ENCODE measurements around the gene COX7A2. TPM values are rescaled to one million over a fixed set of nuclear protein-coding genes. Genes with fewer than 3 reads are reported as not detected.
A peak's percentile ranks its signal among the peaks of the same experiment; 100 is the strongest.

Gene COX7A2
- total RNA-seq, 4 donors from 2014 or later, result 166 to 413 (median 222) TPM

DNA sequence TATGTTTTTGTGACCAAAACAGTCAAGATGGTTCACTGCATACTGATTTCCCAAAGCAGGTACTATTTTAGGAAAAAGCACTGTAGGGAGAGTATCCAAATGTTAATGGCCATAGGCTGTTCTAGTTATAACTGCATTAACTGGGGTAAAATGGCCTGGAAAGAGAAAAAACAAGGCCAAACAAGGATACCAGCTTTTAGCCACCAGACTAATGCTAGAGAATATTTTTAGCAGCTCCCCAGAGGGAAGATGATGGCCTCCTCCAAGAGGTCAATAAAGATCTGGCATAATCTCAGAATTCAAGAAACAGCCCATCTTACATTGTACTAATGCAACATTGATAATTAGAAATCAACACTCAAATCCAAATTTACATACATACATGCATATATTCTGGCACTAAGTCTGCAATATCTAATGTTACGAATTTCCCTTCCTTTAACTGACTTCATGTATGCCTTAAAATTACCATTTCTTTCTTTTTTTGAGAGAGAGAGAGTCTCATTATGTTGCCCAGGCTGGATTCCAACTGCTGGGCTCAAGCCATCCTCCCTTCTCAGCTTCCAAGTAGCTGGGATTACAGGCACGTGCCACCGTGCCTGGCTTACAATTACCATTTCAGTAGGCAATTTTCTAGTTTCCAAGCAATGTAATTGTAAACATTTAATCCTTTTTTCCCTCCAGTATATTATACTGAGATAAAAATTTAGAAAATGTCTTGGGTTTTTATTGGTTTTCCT lies 9.3 kb downstream of the COX7A2 start:
- DNase-seq, result no peak

DNA sequence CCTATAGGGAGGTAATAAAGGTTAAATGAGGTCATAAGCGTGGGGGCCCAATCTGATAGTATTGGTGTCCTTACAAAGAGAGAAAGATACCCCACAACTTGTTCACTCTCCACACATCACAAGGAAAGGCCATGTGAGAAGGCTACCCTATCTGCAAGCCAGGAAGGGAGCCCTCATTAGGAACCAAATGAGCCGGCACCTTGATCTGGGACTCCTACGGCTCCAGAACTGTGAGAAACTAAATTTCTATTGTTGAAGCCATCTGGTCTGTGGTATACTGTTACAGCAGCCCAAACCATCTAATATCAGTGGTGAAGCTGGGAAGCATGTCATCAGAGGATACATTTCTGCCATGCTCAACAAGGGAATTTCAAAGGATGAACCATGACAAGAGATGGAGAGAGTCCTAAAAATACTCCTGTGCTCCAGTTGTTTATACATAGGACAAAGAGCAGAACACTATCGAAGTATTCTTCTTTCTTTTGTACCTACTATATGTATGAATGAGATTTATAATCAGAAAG lies 10.4 kb downstream of the COX7A2 start:
- DNase-seq (no peak), ATAC-seq (no peak)
- no peak for TF ChIP-seq CTCF (IDR thresholded peaks at IDR 0.05 in 4 of 5, conservative IDR thresholded peaks at IDR 0.05 in 1 of 5)
- no peak for TF ChIP-seq POLR2A (IDR thresholded peaks at IDR 0.05)
- H3K27ac ChIP-seq, result no peak overlapping the region
- peaks cover 0 to 22% of the 10 kb centered on the region in 2 donors for H3K36me3 ChIP-seq
- no peaks in the 10 kb centered on the region for H3K9me3 ChIP-seq
- peaks cover 15 to 17% of the 10 kb centered on the region in 2 donors for H3K4me1 ChIP-seq
- in situ Hi-C loops (cut with MboI; ENCODE audit: low sequenced_read_pairs in 4 of 4) (loop anchor here in 2 of 4 donors (25.0 kb wide), 1 partner anchor 1746 kb away; no protein-coding TSS in a partner anchor), intact Hi-C loops (cut with DNase I; ENCODE audit: low total_unique reads) (no loop called here)
- H3K4me3 ChIP-seq, result no peak overlapping the region
- no peaks in the 10 kb centered on the region for H3K27me3 ChIP-seq

More for the DNA sequence above, 9.3 kb downstream of the COX7A2 start:
- no peak overlapping the region for H3K27ac ChIP-seq
- no peak overlapping the region for H3K4me3 ChIP-seq
- peaks cover 0 to 29% of the 10 kb centered on the region in 2 donors for H3K36me3 ChIP-seq
- H3K27me3 ChIP-seq, result no peaks in the 10 kb centered on the region
- H3K9me3 ChIP-seq, result no peaks in the 10 kb centered on the region
- ATAC-seq, result no peak
- TF ChIP-seq POLR2A (IDR thresholded peaks at IDR 0.05) (no peak), CTCF (IDR thresholded peaks at IDR 0.05 in 4 of 5, conservative IDR thresholded peaks at IDR 0.05 in 1 of 5) (no peak)
- peaks cover 15 to 17% of the 10 kb centered on the region in 2 donors for H3K4me1 ChIP-seq
- intact Hi-C loops (cut with DNase I; ENCODE audit: low total_unique reads) (no loop called here), in situ Hi-C loops (cut with MboI; ENCODE audit: low sequenced_read_pairs in 4 of 4) (loop anchor here in 2 of 4 donors (25.0 kb wide), 1 partner anchor 1747 kb away; no protein-coding TSS in a partner anchor)

DNA sequence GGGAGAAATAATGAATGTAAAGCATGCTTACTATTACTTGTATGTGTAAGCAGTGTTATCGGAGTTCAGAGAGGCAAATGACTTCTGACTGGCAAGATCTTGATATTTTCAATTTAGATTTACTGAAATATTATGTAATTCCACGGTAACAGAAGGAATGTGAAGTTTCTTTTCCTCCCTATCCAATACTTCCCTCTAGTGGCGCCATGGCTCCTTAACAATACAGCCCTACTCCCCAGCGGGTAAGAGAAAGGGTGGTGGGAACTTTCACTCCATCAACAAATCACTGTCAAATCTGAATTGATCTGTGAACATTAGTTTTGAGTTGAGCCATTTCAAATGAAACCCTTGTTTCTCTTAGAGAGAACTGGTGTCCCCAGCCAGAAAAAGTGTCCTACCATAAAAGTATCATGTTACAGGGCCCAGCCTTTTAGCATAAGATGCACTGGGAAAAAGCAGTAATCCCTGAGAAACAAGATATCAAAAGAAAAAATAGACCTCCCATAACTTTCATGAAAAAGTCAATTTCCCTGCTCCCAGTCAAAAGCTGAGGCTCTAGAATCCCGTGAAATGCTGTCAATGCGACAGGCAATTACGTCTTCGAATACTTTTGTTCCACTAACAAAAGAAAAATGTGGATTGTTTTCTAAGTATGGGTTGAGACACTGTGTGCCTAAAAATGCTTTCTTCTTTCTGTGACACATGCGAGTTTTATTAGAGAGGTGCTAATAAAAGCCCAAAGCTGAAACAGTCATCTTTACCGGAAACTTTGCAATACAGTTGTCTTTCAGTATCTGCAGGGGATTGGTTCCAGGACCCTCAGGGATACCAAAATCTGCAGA lies 12.9 kb downstream of the COX7A2 start:
- DNase-seq (no peak), ATAC-seq (no peak)
- H3K9me3 ChIP-seq, result no peaks in the 10 kb centered on the region
- TF ChIP-seq CTCF (IDR thresholded peaks at IDR 0.05 in 4 of 5, conservative IDR thresholded peaks at IDR 0.05 in 1 of 5), result peak in 4 of 5 experiments; percentile 16 to 66 (median 39)
- TF ChIP-seq POLR2A (IDR thresholded peaks at IDR 0.05), result no peak
- in situ Hi-C loops (cut with MboI; ENCODE audit: low sequenced_read_pairs in 4 of 4) (loop anchor here in 2 of 4 donors (25.0 kb wide), 1 partner anchor 1743 kb away; no protein-coding TSS in a partner anchor), intact Hi-C loops (cut with DNase I; ENCODE audit: low total_unique reads) (no loop called here)
- no peak overlapping the region for H3K4me3 ChIP-seq
- H3K27ac ChIP-seq, result no peak overlapping the region
- H3K4me1 ChIP-seq, result peaks cover 15 to 17% of the 10 kb centered on the region in 2 donors
- no peaks in the 10 kb centered on the region for H3K27me3 ChIP-seq
- H3K36me3 ChIP-seq, result no peaks in the 10 kb centered on the region

DNA sequence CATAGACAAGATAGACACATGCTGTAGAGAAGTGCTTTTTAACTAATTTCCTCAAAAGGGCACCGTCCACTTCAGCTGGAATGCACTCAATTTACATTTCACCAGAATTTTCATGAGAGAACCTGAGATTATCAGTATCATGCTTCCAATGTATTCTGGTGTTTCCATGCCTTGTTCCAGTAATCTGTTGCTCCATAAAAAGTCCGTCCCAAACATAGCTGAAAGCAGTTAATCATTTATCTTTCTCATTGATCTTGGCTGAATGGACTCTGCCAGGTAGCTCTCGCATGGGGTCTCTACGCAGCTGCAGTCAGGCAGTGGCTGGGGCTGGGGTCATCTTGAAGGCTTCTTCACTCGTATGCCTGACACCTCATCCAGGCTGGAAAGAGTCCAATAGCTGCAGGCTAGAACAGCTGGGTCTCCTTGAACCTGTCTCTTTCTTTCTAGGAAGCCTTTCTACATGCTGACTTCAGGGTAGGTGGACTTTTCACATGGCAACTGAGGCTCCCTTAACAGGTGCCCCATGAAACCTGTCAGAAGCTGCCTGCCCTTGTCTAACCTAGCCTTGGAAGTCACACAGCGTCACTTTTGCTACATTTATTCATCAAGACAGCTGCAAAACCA lies 19.2 kb downstream of the COX7A2 start:
- intact Hi-C loops (cut with DNase I; ENCODE audit: low total_unique reads) (no loop called here), in situ Hi-C loops (cut with MboI; ENCODE audit: low sequenced_read_pairs in 4 of 4) (loop anchor here (10.0 to 25.0 kb wide), 7 partner anchors 812 to 1562 kb away; partner anchors contain the start of gene SLC17A5 (in 1 of the 4))
- no peak for ATAC-seq

More for the DNA sequence above, 19.2 kb downstream of the COX7A2 start:
- H3K9me3 ChIP-seq, result no peaks in the 10 kb centered on the region
- H3K4me3 ChIP-seq, result no peak overlapping the region
- no peaks in the 10 kb centered on the region for H3K27me3 ChIP-seq
- H3K27ac ChIP-seq, result no peak overlapping the region
- no peaks in the 10 kb centered on the region for H3K36me3 ChIP-seq
- DNase-seq, result no peak
- H3K4me1 ChIP-seq, result no peaks in the 10 kb centered on the region
- TF ChIP-seq POLR2A (IDR thresholded peaks at IDR 0.05) (no peak), CTCF (IDR thresholded peaks at IDR 0.05 in 4 of 5, conservative IDR thresholded peaks at IDR 0.05 in 1 of 5) (no peak)

All from gastrocnemius medialis (tissue), 4 donors.